GM19467 (cell line): ENCODE results near the gene MAMLD1.

ENCODE experiments used
- ATAC-seq: cut with Tn5 transposase; IDR thresholded peaks from one replicate; pipeline ENCODE4 v1.9.1; 2021; ENCODE audit warnings: mild to moderate bottlenecking, moderate library complexity; ENCODE audit not compliant: unreplicated experiment

The MAMLD1 gene

DNA sequence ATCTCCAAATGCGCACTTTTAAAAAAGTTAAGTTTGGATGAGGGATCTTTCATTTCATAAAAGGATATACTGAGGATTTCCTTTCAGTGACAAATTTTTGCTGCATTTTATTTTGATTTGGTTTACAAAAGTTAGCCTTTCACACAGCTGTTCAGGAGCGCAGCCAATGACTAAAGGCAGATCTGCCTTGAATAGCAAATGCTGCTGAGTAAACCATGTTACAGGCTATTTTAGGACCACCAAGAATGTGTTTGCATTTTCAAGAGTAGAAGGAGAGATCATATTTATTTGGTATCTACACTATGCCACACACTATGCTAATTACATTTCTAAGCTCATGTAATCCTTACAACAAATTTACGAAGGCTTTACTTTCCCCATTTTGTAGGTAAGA lies 92.1 kb downstream of the MAMLD1 start:
- no peak for ATAC-seq

DNA sequence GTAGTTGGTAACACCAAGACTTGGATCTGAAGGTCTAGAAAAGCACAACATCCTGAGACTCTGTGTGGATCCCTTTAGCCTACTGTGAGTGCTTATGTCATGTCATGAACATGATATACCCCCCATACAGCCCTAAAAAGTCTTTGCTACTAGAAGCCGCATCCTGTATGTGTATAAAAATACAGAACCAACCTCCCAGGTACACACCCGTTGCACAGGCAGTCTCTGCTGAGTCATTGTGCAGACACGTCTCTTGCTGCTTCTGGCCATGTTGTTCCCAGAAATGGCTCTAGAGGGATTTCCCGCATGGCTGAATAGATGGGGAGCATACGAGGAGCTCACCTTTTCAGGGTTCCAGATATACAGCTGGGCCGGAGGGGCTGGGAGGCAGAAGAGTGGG lies 93.3 kb downstream of the MAMLD1 start:
- ATAC-seq: no peak

DNA sequence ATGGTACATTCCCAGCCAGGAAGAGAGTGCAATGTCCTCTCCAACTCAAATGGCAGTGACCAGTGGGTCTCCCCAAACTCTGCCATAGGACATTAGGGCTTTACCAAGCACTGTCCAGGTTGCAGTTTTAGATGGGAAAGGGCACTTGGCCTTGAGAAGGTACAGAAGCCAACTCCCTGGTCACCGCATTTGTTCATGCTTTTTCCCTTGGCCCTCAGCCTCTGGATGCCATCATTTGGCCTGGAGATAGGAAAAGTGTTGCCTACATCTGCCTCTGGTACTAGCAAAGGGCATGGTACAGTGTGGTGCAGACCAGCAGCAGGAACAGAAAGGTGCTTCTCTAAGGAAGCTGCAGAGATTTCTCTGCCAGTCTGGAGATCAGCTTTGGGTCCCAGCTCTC lies 93.8 kb downstream of the MAMLD1 start:
- no peak for ATAC-seq

DNA sequence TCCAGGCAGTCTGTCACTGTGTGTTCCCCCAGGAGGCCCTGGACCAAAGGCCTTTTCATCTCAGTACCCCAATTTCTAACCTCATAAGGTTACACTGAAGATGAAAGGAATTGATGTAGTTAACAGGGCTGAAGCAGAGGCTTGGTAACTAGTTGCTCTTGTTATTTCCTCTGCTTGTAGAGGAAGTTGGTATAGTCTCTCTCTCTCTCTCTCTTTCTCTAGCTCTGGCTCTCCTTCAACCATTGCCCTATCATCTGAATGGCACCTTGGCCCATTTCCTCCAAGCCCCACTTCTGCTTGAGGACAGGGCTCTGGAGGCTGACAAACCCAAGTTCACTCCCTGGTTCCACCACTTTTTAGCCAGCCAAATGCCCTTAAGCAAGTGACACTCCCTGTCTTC lies 96.1 kb downstream of the MAMLD1 start:
- ATAC-seq: no peak

DNA sequence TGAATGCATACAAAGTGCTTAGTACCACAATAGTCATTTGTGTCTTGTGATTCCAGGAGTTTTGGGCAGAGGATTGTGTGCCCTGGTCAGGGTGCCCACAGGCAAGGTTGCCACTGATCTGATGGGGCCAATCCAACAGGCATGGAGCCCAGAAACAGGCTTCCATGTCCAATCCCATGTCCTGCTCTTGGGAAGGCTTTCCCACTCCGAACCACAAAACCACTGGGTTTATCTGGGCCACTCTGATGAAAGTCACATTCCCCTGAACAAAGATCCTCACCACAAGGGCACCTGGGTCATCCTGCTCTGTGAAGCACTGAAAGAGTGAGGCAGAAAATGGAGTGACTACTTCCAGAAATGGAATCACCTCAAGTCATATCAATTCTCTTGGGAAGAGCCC lies 96.9 kb downstream of the MAMLD1 start:
- ATAC-seq: no peak

DNA sequence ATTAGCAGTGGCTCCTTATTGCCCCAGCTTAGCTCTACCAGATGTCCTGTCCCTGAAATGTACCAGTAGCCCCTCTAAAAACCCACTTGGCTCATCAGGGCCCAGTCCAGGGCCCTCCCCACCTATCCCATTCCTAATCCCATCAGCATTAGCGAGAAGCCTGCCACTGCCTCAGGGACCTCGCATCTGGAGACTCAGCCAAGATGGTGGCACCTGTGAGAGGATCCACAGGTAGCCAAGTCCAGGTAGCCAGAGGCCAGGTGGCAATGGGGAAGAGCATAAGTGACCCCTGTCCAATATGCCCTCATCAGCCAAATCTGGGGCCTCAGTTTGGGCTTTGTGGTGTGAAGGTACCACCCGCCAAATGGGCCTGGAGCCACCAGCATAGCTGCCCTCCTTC lies 97.7 kb downstream of the MAMLD1 start:
- no peak for ATAC-seq

DNA sequence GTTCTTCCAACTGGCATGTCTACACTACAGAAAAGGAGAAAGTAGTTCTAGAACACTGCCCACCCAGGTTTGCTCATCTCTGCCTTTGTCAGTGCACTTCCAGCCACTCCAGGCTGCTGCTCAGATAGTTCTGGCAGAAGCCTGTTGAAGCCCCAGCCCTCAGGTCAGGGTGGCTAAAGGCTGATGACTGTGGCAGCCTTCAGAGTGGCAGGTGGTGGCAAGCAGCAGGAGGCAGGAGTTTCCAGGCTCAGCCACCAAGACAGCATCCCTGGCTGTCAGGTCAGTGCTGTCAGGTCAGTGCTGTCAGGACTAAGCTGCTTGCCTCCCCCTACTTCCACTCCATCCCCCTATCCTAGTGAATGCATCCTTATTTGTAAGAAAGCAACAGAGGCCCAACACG lies 100.4 kb downstream of the MAMLD1 start:
- ATAC-seq: no peak

DNA sequence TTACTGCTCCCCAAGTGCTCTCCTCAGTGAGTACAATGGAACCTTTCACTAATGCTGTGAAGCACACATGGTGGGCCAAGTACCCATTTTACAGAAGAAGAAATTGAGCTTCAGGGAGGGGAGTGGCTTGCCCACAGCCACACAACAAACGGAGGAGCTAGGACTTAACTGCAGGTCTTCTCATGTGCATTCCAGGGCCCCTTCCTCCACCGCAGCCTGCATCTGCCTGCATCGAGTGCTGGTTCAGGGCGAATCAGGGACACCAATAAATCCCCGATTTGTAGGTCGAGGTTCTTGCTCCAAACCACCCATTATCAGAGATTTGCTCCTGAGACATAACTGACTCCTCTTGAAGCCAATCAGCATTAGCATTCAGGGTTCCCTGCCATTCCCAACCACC lies 100.9 kb downstream of the MAMLD1 start:
- ATAC-seq: no peak

DNA sequence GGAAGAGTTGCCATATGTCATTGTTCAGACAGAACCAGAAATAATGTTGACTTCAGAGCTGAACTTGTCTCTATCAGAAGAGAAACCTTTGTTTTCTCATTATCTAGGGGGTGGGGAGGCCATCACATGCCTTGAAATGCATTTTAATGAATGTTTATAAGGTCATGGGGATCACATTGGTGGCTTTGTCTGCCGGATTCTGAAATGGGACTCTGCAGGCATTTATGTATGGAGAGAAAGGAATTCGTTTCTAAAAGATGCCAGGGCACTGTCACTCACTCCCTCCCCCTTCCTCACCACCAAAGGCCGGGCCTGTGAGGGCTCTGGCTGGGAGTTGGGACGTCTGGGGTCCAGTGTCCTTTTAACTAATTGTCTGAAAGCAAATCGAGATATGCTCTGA lies 102.2 kb downstream of the MAMLD1 start:
- ATAC-seq: no peak

DNA sequence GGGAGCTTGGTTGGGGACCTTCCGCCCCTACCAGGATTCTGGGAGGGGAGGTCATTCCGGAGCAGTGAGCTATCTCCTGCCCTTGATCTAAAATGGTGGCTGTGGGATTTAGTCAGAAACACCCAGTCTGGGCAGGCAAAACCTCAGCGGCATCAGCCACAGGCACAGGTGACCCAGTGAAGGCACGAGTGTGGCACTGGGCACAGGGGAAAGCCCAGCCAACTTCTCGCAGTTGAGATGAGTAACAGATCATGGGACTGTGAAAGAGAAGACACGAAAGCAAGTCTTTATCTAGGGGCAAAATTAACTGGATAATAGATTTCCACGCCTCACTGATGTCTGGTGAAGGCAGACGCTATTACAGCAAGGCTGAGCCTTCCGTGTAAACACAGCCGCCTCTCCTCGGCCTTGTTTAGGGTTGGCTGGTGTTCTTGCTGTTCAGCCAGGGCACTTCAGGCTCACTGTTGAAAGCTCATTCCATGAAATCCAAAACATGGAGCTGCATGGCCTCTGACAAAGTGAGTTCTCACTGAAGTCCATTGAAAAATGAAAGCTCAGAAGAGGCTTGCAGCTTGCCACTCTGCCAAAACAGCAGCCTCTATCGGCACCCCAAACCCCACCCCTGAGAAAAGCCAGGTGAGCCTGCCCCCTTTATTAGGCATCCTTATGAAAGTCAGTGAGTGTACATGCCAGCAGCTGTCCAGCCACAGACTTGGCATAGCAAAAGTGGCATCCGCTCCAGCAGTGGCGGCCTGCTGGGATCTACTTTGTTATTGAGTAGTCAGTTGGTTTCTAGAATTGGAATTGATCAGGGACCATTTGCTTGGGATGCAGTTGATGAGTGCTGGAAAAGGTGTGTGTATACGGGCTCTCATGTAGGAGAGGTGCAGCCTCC lies 103.0 kb downstream of the MAMLD1 start:
- no peak for ATAC-seq

DNA sequence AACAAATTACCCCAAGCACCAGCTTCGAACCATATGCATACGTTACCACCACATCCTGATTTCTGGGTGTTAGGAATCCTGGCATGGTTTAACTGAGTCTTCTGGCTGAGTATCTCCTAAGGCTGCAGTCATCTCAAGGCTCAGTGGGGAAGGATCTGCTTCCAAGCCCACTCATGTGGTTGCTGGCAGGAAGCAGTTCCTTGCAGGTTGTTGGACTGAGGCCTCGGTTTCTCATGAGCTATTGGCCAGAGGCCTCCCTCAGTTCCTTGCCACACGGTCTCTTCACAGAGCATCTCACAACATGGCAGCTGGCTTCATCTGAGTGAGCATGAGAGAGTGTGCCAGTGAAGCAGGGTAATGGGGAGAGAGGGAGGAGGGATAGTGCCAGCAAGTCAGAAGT lies 109.2 kb downstream of the MAMLD1 start:
- ATAC-seq: no peak

DNA sequence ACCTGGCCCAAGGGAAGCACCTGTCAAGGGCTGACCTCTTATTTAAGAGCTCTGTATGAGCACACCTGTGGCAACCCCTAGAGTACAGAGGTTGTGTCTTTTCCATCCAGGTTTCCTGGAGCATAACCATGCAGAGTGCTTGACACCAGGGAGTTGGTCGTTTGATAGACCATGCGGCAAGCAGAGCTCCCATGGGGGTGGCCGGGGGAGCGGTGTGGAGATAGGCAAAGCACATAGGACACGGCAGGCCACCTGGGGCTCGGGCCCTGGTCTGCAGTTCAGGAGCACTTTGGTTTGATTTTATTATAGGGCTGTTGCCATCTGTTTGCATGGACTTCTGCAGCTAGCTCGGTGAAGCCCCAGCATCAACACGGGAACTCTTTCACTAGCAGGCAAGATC lies 110.3 kb downstream of the MAMLD1 start:
- ATAC-seq: no peak

DNA sequence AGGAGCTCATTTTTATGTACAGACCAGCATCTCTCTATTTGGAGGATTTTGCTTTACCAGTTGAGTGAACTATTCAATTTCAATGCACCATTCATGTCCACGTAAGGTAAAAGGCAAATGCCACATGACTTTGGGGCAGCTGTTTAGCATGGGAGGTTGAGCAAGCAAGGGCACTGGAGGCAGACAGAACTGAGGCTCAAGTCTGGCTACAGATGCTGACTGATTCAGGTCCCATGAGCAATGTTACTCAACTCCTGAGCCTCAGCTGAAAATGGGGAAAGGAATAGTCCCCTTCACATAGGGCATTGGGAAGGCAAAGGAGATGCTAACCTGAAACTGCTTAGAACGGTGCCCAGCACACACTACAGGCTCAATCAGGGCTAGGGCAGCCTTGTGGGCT lies 112.3 kb downstream of the MAMLD1 start:
- no peak for ATAC-seq

DNA sequence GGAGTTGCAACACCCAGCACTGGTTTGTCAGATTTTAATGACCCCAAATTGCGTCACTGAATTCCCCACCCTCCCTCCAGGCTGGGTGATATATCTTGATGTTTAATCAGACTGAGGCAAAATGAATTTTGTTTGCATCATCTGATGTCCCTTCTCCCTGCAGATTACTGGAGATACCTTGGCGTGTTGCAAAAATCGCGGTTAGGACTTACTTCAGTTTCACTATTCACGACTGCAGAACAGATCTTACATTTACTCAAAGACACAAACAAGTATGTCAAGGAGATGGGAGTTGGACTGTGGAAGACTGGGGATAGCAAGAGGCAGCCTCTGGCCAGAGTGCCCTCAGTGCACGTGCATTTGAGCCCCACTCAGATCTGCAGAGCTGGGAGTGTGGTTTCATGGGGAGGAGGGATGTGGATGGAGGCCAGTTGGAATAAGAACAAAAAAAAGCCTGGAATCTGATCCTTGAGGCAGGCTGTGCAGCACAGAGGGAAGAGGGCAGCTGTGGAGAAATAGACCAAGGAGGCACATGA lies 113.1 kb downstream of the MAMLD1 start:
- no peak for ATAC-seq

DNA sequence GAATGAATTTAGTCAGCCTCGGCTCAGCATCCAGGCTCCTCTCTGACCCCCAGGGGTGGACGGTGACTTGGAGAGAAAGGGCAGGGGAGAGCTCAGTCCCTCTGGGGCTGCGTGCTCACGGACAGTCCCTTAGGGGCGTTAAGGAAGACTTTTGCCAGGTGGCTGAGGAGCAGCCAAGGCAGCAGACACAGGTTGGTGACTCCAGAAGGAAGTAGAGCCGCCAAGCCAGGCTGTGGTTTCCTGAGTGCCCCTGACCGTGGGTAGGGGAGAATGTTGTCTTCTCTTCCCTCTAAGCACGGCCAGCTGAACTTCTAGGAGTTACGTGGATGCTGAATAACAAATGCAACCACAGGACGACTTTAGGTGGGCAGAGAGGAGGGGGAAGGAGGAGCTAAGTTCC lies 114.3 kb downstream of the MAMLD1 start:
- no peak for ATAC-seq

DNA sequence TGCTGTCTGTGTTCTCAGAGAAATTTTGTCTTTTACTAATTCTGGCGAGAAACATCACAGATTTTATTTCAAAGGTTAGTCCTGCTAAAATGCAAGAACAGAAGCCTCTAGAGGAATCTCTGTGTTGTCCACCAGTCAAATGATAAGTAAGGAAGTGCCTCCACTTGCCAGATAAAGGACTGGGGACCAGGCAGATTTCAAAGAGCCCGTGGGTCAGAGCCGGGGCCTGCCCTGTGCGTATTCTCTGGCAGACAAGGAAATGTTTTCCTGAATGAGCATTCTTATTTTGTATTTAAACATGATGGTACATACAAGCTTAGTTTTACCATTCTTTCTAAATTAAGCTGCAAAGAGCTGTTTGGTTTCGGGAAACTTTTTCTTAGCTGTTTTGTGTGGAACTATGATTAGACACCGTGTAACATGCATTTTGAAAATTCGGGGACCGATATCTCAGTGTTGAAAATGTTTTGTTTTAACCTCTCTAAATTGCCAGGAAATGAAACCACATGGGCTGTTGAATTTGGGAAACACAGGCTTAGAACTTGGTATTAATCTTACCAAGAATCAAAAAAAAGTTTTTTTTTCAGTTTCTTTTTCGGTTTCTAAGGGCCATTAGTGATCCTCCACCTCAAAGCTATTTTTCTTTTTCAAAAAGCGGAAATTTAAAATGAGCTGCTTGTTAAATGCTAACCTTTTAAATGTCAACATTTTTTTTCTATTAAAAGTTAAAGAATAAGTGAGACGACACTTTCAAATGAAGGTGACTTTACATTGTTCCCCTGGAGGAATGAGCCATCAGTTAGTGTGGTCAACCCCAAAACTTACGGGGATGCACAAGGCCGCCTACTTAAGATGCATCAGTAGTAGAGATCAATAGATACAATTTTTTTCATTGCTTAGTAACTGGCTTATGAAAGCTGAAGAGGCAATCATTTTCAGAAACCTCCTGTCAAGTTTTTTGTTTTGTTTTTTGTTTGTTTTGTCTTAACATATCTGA lies 115.7 kb downstream of the MAMLD1 start:
- peak; percentile 52 for ATAC-seq

DNA sequence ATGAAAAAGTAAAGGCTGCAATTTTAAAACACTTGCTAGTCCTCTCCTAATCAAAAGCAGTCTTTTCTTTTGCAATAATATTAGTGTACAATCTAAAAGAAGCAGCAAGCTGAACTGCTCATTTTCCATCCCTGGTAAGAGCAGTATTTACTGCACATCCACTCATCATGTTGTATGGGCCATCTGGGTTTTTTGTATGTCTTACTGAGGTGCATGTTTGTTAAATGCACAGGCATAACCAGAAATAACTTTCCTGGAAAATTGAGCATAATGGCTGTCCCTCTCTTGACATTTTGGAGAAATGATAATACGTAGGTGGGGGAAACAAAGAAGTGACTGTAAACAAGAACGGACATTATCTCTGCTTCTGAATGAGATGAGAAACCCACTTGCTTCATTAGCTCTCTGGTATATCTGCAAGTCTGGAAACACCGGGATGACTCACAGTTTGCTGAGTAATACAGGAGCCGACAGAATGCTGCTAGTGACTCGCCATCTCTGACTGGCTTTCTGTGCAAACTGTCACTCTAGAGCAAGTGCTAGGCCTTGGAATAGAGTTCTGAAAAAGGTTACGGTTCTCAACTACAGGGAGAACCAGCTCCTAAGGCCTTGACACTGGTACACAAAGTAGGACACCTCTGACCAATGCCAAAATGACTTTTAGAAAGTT lies 119.6 kb downstream of the MAMLD1 start:
- no peak for ATAC-seq

DNA sequence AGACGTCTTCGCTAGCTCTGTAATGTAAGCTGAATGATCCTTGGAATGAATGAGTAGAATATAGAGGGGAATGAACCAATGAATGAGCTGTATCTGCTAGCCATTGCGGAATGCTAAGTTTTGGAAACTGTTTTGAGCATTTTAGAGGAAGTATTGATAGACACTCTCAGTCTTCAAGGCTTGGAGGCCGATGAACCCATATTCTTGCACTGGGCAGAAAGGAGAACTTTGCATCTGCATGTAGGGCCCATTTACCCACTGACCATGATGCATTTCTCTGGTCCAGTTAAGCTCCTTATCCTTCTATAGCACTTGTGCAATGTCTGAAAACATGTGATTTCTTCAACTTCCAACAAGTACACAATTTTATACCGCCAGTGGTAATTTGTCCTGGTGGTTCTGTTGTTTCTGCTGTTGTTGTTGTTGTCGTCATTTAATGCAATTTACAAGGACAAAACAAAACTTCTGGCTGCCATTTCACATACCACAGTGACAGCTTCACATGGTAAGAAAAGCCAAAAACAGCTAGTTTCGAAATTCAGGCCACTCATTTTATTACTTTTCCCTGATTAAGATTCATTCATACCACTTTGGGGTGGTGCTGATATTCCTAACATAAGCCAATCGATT lies 120.4 kb downstream of the MAMLD1 start:
- no peak for ATAC-seq

DNA sequence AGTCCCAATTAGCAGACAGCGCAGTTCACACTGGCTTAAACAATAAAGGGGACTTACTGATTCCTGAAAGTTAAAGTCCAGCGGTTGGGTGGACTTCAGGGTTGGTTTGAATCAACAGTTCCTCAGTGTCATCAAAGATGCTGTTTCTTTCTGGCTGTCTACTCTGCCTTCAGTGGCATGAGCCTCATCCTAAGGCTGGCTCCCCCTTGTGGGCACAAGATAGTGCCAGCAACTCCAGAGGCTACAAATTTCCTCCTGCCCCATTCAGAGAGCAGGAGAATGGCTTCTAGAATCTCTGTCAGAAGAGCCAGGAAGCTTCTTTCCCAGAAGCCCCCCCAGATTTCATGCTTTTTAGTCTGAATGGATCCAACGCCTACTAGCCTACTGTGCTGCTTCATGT lies 122.9 kb downstream of the MAMLD1 start:
- ATAC-seq: no peak

DNA sequence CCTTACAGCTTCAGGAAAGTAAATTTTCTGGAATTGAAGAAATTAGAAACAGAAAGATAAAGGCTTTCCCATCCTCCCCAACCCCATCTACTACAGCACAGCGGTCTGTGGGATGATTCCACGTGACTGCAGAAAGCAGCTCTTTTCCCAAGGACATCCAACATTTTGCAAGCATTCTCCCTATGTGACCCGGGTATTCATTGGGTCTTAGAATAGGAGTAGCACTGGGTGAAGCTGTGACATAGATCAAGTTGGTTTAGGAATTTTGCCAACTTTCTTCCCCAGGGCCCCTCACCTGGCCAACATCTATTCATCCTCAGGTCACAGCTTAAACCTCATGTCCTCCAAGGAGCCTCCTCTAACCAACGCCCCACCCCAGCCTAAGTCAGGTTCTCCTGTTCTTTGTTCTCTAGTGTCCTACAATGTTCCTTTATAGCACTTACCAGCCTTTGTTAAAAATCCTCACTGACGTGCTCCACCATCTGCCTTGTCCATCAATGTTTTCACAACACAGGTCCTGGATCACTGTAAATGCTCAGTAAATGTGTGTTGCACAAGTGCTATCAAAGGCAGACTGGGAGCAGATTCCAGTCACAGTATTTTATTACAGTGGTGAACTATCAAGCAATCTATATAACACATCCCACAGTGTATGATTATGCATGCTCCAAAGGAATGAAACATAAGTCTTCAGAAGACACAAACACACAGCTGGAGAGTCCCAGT lies 124.4 kb downstream of the MAMLD1 start:
- ATAC-seq: no peak
